ENCODE measurements around the gene MYZAP. TPM values are rescaled to one million over a fixed set of nuclear protein-coding genes. Genes with fewer than 3 reads are reported as not detected.

The MYZAP gene
- total RNA-seq, 4 donors from 2014 or later, result 7.7 to 21.4 (median 19.4) TPM

DNA sequence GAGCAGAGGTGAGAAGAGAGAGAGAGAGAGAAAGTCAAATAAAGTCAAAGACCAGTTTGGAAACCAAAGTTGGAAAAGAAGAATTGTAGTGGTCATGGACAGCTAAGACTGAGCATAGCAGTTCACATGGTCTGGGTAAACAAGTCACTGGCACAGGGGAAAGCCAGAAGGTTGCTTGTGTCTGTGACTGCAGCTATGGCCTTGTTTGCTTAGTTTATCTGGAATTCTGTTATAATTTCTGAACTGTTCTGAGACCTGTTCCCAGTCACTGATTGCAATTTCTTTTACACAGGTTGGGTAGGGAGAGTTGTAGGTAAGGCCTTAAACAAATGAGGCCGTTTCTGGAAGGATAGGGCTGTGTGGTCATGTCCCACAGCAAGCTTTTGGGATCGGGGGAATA is 43.4 kb upstream of the MYZAP start:
- no peak overlapping the region for H3K4me3 ChIP-seq (ENCODE audit: low read depth, poor library complexity, severe bottlenecking)
- 71 to 78% methylated on average over 2 of the region's 2 CpGs for WGBS, 2 donors
- TF ChIP-seq, protein P1, sequence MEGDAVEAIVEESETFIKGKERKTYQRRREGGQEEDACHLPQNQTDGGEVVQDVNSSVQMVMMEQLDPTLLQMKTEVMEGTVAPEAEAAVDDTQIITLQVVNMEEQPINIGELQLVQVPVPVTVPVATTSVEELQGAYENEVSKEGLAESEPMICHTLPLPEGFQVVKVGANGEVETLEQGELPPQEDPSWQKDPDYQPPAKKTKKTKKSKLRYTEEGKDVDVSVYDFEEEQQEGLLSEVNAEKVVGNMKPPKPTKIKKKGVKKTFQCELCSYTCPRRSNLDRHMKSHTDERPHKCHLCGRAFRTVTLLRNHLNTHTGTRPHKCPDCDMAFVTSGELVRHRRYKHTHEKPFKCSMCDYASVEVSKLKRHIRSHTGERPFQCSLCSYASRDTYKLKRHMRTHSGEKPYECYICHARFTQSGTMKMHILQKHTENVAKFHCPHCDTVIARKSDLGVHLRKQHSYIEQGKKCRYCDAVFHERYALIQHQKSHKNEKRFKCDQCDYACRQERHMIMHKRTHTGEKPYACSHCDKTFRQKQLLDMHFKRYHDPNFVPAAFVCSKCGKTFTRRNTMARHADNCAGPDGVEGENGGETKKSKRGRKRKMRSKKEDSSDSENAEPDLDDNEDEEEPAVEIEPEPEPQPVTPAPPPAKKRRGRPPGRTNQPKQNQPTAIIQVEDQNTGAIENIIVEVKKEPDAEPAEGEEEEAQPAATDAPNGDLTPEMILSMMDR (IDR thresholded peaks at IDR 0.05), result no peak
- TF ChIP-seq POLR2A (IDR thresholded peaks at IDR 0.05), result no peak
- intact Hi-C loops (cut with DNase I; ENCODE audit: low total_unique reads), result no loop called here
- DNase-seq (ENCODE audit: low spot score in 2 of 2), result peak in 1 of 2 donors; percentile 9

DNA sequence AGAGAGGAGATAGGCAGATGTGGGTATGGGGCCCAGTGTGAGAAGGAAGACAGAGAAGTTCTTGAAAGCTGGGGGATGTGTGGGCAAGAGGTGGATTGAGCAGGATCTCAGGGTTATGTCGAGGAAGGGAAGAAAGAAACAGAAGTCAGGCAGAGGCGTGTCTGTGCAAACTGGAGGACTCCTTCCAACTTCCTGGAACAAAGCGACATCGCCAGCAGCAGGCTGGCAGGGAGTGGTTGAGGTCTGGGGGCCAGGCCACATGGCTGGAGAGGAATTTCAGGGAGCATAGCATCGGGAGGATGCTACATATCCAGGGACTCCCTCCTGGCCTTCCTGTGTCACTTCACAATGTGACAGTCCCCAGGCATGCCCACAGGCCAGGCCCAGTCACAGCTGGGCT is 42.9 kb upstream of the MYZAP start:
- peak in 1 of 2 donors; percentile 72 for DNase-seq (ENCODE audit: low spot score in 2 of 2)
- WGBS, 2 donors, result 43 to 77% methylated on average over 5 of the region's 5 CpGs
- intact Hi-C loops (cut with DNase I; ENCODE audit: low total_unique reads), result no loop called here
- H3K4me3 ChIP-seq (ENCODE audit: low read depth, poor library complexity, severe bottlenecking), result no peak overlapping the region
- no peak for TF ChIP-seq POLR2A (IDR thresholded peaks at IDR 0.05)
- TF ChIP-seq, protein P1 (IDR thresholded peaks at IDR 0.05), result no peak

DNA sequence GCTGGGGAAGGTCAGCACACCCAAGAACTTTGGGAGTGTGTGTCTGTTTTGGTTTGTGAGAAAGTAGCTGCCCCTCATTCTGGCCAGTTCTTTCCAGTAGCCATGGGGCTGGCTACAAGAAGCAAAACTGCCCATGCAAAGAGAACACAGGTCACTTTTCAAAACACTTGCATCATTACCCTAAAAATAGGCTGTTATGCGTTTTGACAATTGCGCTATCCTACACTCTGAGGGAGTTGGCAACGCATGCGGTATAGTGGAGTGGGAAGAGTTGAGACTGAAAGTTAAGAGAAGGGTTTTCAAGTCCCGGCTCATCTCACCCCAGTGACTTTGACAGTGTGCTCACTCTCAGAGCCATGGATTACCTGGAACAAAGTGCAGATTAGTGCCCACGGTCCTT is 41.8 kb upstream of the MYZAP start:
- intact Hi-C loops (cut with DNase I; ENCODE audit: low total_unique reads), result no loop called here
- peak in 1 of 2 donors; percentile 17 for DNase-seq (ENCODE audit: low spot score in 2 of 2)
- no peak overlapping the region for H3K4me3 ChIP-seq (ENCODE audit: low read depth, poor library complexity, severe bottlenecking)
- 81 to 82% methylated on average over 6 of the region's 6 CpGs for WGBS, 2 donors
- no peak for TF ChIP-seq POLR2A (IDR thresholded peaks at IDR 0.05)
- TF ChIP-seq, protein P1 (IDR thresholded peaks at IDR 0.05), result no peak

DNA sequence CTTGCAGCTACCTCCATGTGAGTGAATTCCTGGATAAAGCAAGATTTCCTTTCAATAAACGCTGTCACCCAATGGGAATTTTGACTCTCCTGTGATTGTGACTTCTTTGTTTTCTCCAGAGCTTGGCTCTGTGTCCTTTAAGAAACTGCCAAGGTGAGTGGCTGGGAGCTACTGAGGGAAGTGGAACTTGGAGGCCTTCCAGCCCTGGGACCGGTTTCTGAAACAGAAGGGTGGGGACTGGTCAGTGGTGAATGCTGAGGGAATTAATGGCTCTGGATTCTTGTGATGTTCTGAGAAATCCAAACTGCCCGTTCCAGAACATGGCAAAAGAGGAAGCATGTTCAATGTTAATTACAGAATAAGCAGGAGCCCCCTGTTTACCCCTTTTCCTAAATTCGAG is 41.1 kb upstream of the MYZAP start:
- WGBS, 2 donors, result 51 to 52% methylated on average over 4 of the region's 4 CpGs
- TF ChIP-seq POLR2A (IDR thresholded peaks at IDR 0.05), result no peak
- TF ChIP-seq, protein P1 (IDR thresholded peaks at IDR 0.05), result no peak
- intact Hi-C loops (cut with DNase I; ENCODE audit: low total_unique reads), result no loop called here

DNA sequence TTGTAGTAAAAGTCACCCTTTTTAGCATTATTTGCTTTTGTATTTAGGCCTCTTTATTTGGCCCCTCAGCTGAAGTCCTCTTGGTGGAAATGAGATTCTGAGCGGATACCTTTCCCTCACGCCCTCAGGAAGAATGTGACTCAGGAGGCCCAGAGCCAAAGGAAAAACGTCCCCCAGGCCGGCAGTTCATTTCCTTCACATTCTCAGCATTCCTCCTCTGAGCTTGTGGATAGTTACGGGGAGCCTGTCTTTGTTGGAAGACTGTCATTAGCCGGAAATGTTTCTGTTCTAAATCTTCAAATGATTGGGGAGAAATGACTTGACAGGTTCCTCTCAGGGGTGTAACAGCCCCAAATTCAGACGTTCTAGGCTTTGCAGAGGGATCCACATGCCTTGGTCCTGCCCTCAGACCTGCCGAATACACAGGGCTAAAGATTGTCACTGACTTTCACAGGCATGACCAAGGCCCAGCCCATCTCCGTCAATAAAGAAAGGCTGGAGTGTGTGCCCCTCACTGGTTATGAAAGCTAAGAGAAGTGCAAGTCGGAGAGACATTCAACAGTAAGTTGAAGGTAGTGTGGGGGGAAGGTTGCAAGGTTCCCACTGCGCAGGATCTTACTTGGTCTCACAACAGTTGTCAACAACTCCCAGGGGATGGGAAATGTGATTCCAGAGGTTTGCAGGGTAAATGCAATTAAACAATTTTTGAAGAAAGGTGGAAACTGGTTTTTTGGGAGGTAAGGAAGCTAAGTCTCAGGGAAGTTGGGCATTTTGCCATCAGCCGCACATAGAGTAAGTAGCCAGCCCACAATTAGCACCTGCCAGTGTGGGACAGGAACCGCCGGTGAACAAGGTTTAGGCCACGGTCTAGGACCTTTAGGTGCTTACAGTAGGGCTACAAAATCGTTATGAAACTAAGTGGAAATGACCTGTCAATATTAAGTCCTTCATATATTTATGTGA is 39.7 kb upstream of the MYZAP start:
- TF ChIP-seq POLR2A (IDR thresholded peaks at IDR 0.05), result no peak
- TF ChIP-seq, protein P1 (IDR thresholded peaks at IDR 0.05), result no peak
- intact Hi-C loops (cut with DNase I; ENCODE audit: low total_unique reads), result no loop called here
- 62 to 66% methylated on average over 16 of the region's 16 CpGs for WGBS, 2 donors
- peak in 1 of 2 donors; percentile 57 for DNase-seq (ENCODE audit: low spot score in 2 of 2)
- H3K4me3 ChIP-seq (ENCODE audit: low read depth, poor library complexity, severe bottlenecking), result no peak overlapping the region

More for the DNA sequence above, 41.1 kb upstream of the MYZAP start:
- DNase-seq (ENCODE audit: low spot score in 2 of 2), result peak in 1 of 2 donors; percentile 87
- no peak overlapping the region for H3K4me3 ChIP-seq (ENCODE audit: low read depth, poor library complexity, severe bottlenecking)

All from lower leg skin (tissue), 4 donors.